GM12878 (cell line): ENCODE measurements around the gene DCT. TPM values are rescaled to one million over a fixed set of nuclear protein-coding genes. Genes with fewer than 3 reads are reported as not detected.

Source experiments
- ATAC-seq: fragments of 200-7000 bp; cut with Tn5 transposase; 3 replicates; pipeline ENCODE4 v1.9.1; 2020; ENCODE audit warnings: mild to moderate bottlenecking, moderate library complexity
- BruUV-seq: library from RNA; stranded (reverse); fragments of 400-500 nt; replicated peaks from 2 replicates; lab custom pipeline; 2021; lab: Mats Ljungman, UMichigan
- CTCF ChIA-PET: fragments of 300-600 bp; sonication (Branson Sonifier 250); formaldehyde crosslinking; extraction: SDS; loops from one replicate; lab custom pipeline; 2021; ENCODE audit warnings: inconsistent platforms; lab: Yijun Ruan, JAX
- POLR2A ChIA-PET: fragments of 350-600 bp; formaldehyde crosslinking; extraction: SDS; loops from one replicate; lab custom pipeline; 2021; ENCODE audit warnings: inconsistent platforms; lab: Charles Lee
- RAD21 ChIA-PET: fragments of 300-600 bp; sonication (Branson Sonifier 250); formaldehyde crosslinking; loops from one replicate; lab custom pipeline; 2023; ENCODE audit warnings: antibody characterized with exemption; ENCODE audit not compliant: unreplicated experiment; lab: Charles Lee
- SMC1A ChIA-PET: fragments of 300-600 bp; sonication (Branson Sonifier 250); formaldehyde crosslinking; loops from one replicate; lab custom pipeline; 2023; ENCODE audit not compliant: unreplicated experiment, uncharacterized antibody; lab: Charles Lee
- DNase-seq: peaks from one replicate; pipeline ENCODE4 v3.0.0-alpha.2; 2011; ENCODE audit warnings: low read depth, low spot score
- FAIRE-seq: peaks from 3 replicates; lab custom pipeline; 2011; peaks lifted over from hg19 to GRCh38; lab: Jason Lieb, UNC
- H2AFZ ChIP-seq: 2 replicates; pipeline ENCODE4 v1.6.0; 2011; ENCODE audit warnings: low read depth, low read length, control low read depth; ENCODE audit not compliant: control insufficient read depth
- H3K27ac ChIP-seq: 2 replicates; pipeline ENCODE4 v1.5.1; 2011; ENCODE audit warnings: control low read depth; ENCODE audit not compliant: control insufficient read depth, insufficient read depth
- H3K27me3 ChIP-seq, 2 experiments: replicated peaks in 1 of 2; 2 replicates each; pipeline versions ENCODE4 v1.6.0 to v1.6.1; 2011; ENCODE audit warnings: low read length in 1 of 2; ENCODE audit not compliant: control insufficient read depth in 2 of 2, insufficient read depth in 2 of 2
- H3K36me3 ChIP-seq, 2 experiments: 2 replicates each; pipeline ENCODE4 v1.5.1; 2011; ENCODE audit warnings: low read length in 1 of 2; ENCODE audit not compliant: control insufficient read depth in 2 of 2, insufficient read depth in 2 of 2
- H3K4me1 ChIP-seq: 2 replicates; pipeline ENCODE4 v1.6.1; 2011; ENCODE audit warnings: mild to moderate bottlenecking, low read length, moderate library complexity, mixed read lengths; ENCODE audit not compliant: control insufficient read depth, insufficient read depth
- H3K4me2 ChIP-seq: 2 replicates; pipeline ENCODE4 v1.6.0; 2011; ENCODE audit warnings: control low read depth; ENCODE audit not compliant: control insufficient read depth, insufficient read depth
- H3K4me3 ChIP-seq: fragments of 200-600 bp; sonication (generic); 2 replicates; pipeline ENCODE4 v1.5.1; 2016
- H3K79me2 ChIP-seq: 2 replicates; pipeline ENCODE4 v1.6.0; 2011; ENCODE audit warnings: low read length; ENCODE audit not compliant: control insufficient read depth, insufficient read depth
- H3K9ac ChIP-seq: 2 replicates; pipeline ENCODE4 v1.8.0; 2011; ENCODE audit warnings: low read length, control low read depth, mixed read lengths; ENCODE audit not compliant: control insufficient read depth, insufficient read depth
- H3K9me3 ChIP-seq: replicated peaks from 3 replicates; pipeline ENCODE4 v1.5.1; 2011; ENCODE audit warnings: mild to moderate bottlenecking, low read length; ENCODE audit not compliant: control insufficient read depth, insufficient read depth
- H4K20me1 ChIP-seq: 2 replicates; pipeline ENCODE4 v1.6.0; 2011; ENCODE audit not compliant: control insufficient read depth, insufficient read depth
- BHLHE40 ChIP-seq, 2 experiments: fragments of 450-650 bp in 1 of 2; IDR thresholded peaks; 2 replicates each; pipeline ENCODE4 v1.6.1; 2011 to 2017; ENCODE audit warnings: low read depth in 2 of 2, borderline replicate concordance in 1 of 2, improper control_type of control experiment in 1 of 2, low read length in 1 of 2, mild to moderate bottlenecking in 1 of 2
- CREM ChIP-seq: IDR thresholded peaks from 2 replicates; pipeline ENCODE4 v1.6.1; 2014; ENCODE audit warnings: antibody characterized with exemption, low read depth
- MEF2B ChIP-seq: fragments of 450-650 bp; IDR thresholded peaks from 2 replicates; pipeline ENCODE4 v1.6.1; 2018; ENCODE audit warnings: mild to moderate bottlenecking, moderate library complexity; ENCODE audit not compliant: partially characterized antibody, poor library complexity, severe bottlenecking
- NBN ChIP-seq: fragments of 450-650 bp; IDR thresholded peaks from 2 replicates; pipeline ENCODE4 v1.6.1; 2016
- NFYB ChIP-seq: IDR thresholded peaks from 2 replicates; pipeline ENCODE4 v1.6.1; 2011; ENCODE audit warnings: low read depth, mild to moderate bottlenecking, low read length, improper control_type of control experiment, moderate library complexity; ENCODE audit not compliant: insufficient read depth
- RB1 ChIP-seq: fragments of 450-650 bp; formaldehyde crosslinking; IDR thresholded peaks from 2 replicates; pipeline ENCODE4 v1.6.1; 2017; ENCODE audit warnings: mild to moderate bottlenecking, borderline replicate concordance
- SIN3A ChIP-seq: IDR thresholded peaks from 2 replicates; pipeline ENCODE4 v1.6.1; 2012; ENCODE audit warnings: low read depth, low read length, improper control_type of control experiment
- SMARCA5 ChIP-seq: fragments of 450-650 bp; IDR thresholded peaks from 2 replicates; pipeline ENCODE4 v1.6.1; 2017; ENCODE audit warnings: mild to moderate bottlenecking
- SUPT20H ChIP-seq: IDR thresholded peaks from 2 replicates; pipeline ENCODE4 v1.6.1; 2011; ENCODE audit warnings: low read depth, mild to moderate bottlenecking, low read length, moderate library complexity, borderline replicate concordance; ENCODE audit not compliant: control insufficient read depth
- TCF3 ChIP-seq: IDR thresholded peaks from 2 replicates; pipeline ENCODE4 v1.6.1; 2012; ENCODE audit warnings: low read depth, mild to moderate bottlenecking, low read length, borderline replicate concordance; ENCODE audit not compliant: insufficient read depth
- WGBS: methylation state at CpG from one replicate; pipeline ENCODE4 v1.1.6; 2016; ENCODE audit warnings: low lambda C conversion rate; ENCODE audit not compliant: insufficient replicate concordance, insufficient coverage; ENCODE audit errors: missing lambda C conversion rate; 5-methylcytosine and 5-hydroxymethylcytosine counted together
- in situ Hi-C: fragments of 300-500 bp; cut with MboI; formaldehyde crosslinking; loops from 9 replicates; pipeline ENCODE4 v1.14.3; 2018; ENCODE audit warnings: mixed read lengths
- intact Hi-C: fragments of 100-400 bp; cut with micrococcal nuclease; formaldehyde crosslinking; loops from one replicate; pipeline ENCODE4 v1.14.2; 2022; ENCODE audit not compliant: unreplicated experiment
- polyA plus RNA-seq, 11 experiments: library from polyadenylated mRNA; depleted of rRNA in 4 of 11; unstranded in 6 of 11; stranded (reverse) in 5 of 11; fragments of >200 nt; fragmentation: Nextera tagmentation in 4 of 11; fragmentation: Illumina TruSeq in 1 of 11; extraction: Ambion mirVana in 4 of 11; extraction: Trizol in 1 of 11; gene quantifications; 1 replicate in 1 of 11; 2 replicates in 10 of 11; pipeline versions ENCODE4 v1.2.1 to v1.2.3, GENCODE V29; 2011 to 2016; ENCODE audit warnings: inconsistent platforms in 2 of 11, missing spikeins in 2 of 11, low read depth in 1 of 11
- total RNA-seq, 4 experiments: library from RNA; depleted of rRNA in 3 of 4; stranded (reverse); fragments of >200 nt in 3 of 4; fragmentation: Illumina TruSeq in 1 of 4; extraction: Trizol in 1 of 4; gene quantifications; 2 replicates each; pipeline versions ENCODE4 v1.2.1 to v1.2.3, GENCODE V29; 2013 to 2021
- TF ChIP-seq, protein P1 (sequence below): fragments of 450-650 bp; IDR thresholded peaks from 2 replicates; pipeline ENCODE4 v1.6.1; 2016; ENCODE audit warnings: mild to moderate bottlenecking
- TF ChIP-seq, protein P2 (sequence below): fragments of 450-650 bp; IDR thresholded peaks from 2 replicates; pipeline ENCODE4 v1.6.1; 2017; ENCODE audit warnings: low read depth, mild to moderate bottlenecking, moderate library complexity
- TF ChIP-seq, protein P3 (sequence below): IDR thresholded peaks from 2 replicates; pipeline ENCODE4 v1.6.1; 2011; ENCODE audit warnings: borderline replicate concordance, low read depth, mild to moderate bottlenecking, moderate library complexity, low read length; ENCODE audit not compliant: insufficient read depth, poor library complexity, severe bottlenecking

Gene DCT
- total and polyA plus RNA-seq, 10 of the 15 experiments (the other 5 are each of a cell fraction or from before 2014, with no cell fraction given), result 0.04 to 0.29 TPM; not detected in 8

DNA sequence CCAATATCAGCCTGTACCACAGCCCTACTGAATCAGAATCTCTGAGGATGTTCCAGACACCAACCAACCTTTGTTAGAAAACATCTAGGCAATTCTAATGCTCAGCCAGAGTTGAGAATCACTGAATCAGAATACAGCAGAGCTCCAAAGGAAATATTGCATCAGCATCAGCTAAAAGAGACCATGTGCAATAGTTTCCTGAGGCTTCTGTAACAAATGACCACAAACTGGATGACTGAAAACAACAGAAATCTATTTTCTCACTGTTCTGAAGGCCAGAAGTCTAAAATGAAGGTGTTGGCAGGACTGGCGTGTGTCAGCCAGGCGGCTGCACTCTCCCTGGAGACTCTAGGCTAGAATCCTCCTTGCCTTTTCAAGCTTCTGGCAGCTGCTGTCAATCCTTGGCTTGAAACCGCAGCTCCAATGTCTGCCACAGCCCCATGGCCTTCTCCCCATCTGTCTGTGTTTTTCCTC lies 1.2 kb upstream of the DCT start:
- SMC1A ChIA-PET, result no interaction called here

More for the DNA sequence above, 1.2 kb upstream of the DCT start:
- no peak overlapping the region for H3K9ac ChIP-seq
- no peaks in the 10 kb centered on the region for H4K20me1 ChIP-seq
- H3K27ac ChIP-seq, result no peak overlapping the region
- intact Hi-C loops (no loop called here), in situ Hi-C loops (no loop called here)
- DNase-seq (no peak), ATAC-seq (no peak), FAIRE-seq (no peak)
- H3K27me3 ChIP-seq, result no peaks in the 10 kb centered on the region
- H3K4me2 ChIP-seq, result no peak overlapping the region
- 16% methylated on average over 3 of the region's 3 CpGs for WGBS
- no TSS peak for BruUV-seq
- H2AFZ ChIP-seq, result no peak overlapping the region
- ChIA-PET POLR2A (no interaction called here), RAD21 (no interaction called here), CTCF (no interaction called here)
- no peaks in the 10 kb centered on the region for H3K36me3 ChIP-seq
- H3K9me3 ChIP-seq, result no peaks in the 10 kb centered on the region
- no peaks in the 10 kb centered on the region for H3K4me1 ChIP-seq
- TF ChIP-seq SUPT20H (no peak), CREM (no peak), NFYB (no peak), NBN (no peak), TCF3 (no peak), MEF2B (no peak), SMARCA5 (no peak), BHLHE40 (IDR thresholded peaks at IDR 0.05; ENCODE audit: borderline replicate concordance in 1 of 2, low read depth in 2 of 2, low read length in 1 of 2) (no peak), RB1 (no peak), SIN3A (no peak)
- TF ChIP-seq, protein P1, sequence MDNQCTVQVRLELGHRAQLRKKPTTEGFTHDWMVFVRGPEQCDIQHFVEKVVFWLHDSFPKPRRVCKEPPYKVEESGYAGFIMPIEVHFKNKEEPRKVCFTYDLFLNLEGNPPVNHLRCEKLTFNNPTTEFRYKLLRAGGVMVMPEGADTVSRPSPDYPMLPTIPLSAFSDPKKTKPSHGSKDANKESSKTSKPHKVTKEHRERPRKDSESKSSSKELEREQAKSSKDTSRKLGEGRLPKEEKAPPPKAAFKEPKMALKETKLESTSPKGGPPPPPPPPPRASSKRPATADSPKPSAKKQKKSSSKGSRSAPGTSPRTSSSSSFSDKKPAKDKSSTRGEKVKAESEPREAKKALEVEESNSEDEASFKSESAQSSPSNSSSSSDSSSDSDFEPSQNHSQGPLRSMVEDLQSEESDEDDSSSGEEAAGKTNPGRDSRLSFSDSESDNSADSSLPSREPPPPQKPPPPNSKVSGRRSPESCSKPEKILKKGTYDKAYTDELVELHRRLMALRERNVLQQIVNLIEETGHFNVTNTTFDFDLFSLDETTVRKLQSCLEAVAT, result no peak
- TF ChIP-seq, protein P2, sequence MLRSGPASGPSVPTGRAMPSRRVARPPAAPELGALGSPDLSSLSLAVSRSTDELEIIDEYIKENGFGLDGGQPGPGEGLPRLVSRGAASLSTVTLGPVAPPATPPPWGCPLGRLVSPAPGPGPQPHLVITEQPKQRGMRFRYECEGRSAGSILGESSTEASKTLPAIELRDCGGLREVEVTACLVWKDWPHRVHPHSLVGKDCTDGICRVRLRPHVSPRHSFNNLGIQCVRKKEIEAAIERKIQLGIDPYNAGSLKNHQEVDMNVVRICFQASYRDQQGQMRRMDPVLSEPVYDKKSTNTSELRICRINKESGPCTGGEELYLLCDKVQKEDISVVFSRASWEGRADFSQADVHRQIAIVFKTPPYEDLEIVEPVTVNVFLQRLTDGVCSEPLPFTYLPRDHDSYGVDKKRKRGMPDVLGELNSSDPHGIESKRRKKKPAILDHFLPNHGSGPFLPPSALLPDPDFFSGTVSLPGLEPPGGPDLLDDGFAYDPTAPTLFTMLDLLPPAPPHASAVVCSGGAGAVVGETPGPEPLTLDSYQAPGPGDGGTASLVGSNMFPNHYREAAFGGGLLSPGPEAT, result no peak
- TF ChIP-seq, protein P3, sequence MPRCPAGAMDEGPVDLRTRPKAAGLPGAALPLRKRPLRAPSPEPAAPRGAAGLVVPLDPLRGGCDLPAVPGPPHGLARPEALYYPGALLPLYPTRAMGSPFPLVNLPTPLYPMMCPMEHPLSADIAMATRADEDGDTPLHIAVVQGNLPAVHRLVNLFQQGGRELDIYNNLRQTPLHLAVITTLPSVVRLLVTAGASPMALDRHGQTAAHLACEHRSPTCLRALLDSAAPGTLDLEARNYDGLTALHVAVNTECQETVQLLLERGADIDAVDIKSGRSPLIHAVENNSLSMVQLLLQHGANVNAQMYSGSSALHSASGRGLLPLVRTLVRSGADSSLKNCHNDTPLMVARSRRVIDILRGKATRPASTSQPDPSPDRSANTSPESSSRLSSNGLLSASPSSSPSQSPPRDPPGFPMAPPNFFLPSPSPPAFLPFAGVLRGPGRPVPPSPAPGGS, result no peak
- H3K4me3 ChIP-seq, result no peak overlapping the region
- H3K79me2 ChIP-seq, result no peaks in the 10 kb centered on the region
